HG03280 (cell line): Measurements from ENCODE around the gene PSMD2.
"Not testable (repeated sequence)": the region's sequence is repeated elsewhere in the genome, so short reads cannot be mapped to it uniquely, and the experiment has no call there.

ENCODE experiments used
- ATAC-seq: cut with Tn5 transposase; IDR thresholded peaks from one replicate; pipeline ENCODE4 v1.9.1; 2021; ENCODE audit warnings: mild to moderate bottlenecking, moderate library complexity; ENCODE audit not compliant: unreplicated experiment

The PSMD2 gene

DNA sequence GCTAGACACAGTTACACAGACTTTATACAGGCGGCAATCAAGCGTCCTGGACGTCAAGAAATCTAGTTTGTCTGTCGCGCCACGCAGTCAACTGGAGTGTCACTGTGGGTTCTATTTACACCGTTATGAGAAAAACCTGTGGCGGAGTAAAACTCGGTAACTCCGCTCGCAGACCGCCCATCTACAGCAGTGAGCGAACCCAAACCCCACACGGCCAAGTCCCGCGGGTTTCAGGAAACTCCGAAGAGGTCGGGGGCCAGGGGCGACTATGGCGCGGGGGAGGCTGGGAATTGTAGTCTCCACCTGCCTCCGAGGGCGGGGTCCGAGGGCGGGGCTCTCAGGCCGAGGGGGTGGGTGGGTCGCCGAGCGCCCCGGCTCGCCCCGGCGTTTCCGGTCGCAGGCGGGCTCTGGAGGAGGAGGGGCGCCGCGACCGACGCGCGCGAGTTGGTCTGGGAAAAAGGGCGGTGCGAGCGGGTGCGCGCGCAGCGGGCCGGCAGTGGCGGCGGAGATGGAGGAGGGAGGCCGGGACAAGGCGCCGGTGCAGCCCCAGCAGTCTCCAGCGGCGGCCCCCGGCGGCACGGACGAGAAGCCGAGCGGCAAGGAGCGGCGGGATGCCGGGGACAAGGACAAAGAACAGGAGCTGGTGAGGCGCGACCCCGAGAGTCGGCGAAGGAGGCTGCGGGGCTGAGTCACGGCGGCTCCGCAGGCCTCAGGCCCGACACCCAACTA is at the start of gene PSMD2:
Gene PSMD2, plus strand, starts transcription at position 483 of the 729 bp plus-strand sequence. Its CDS starts 26 bp downstream, at position 509.
- peak; percentile 93 for ATAC-seq

DNA sequence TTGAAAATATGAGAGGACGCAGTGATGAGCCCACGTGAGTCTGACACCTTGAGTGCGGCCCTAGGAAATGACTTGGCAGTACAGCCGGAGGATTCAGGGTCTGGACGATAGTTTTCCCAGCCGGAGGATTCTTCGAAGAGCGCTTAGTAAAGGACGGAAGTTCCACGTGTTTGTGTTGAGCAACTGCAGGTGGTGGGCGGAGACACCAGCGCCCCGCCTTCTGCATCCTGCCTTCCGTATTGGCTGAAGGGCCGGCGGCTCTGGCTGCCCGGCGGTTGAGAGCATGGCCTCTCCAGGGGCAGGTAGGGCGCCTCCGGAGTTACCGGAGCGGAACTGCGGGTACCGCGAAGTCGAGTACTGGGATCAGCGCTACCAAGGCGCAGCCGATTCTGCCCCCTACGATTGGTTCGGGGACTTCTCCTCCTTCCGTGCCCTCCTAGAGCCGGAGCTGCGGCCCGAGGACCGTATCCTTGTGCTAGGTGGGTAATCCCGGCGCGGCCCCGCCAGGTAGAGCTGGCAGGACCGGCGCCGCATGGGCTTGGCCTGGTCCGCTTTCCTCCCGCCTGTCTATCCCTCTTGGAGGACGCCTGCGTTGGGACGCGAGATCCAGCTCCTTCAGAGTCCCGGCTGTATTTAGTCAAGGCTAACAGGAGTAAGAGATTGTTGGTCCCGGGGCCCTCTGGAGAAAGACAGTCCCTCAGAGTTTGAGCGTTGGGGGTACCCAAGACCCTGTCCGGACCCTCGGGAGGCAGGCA is 49.5 kb upstream of the PSMD2 start, which contains the start of gene EEF1AKMT4:
Gene EEF1AKMT4, plus strand, starts transcription at position 261 of the 755 bp plus-strand sequence. Its CDS starts 23 bp downstream, at position 284.
- ATAC-seq = peak; percentile 90

DNA sequence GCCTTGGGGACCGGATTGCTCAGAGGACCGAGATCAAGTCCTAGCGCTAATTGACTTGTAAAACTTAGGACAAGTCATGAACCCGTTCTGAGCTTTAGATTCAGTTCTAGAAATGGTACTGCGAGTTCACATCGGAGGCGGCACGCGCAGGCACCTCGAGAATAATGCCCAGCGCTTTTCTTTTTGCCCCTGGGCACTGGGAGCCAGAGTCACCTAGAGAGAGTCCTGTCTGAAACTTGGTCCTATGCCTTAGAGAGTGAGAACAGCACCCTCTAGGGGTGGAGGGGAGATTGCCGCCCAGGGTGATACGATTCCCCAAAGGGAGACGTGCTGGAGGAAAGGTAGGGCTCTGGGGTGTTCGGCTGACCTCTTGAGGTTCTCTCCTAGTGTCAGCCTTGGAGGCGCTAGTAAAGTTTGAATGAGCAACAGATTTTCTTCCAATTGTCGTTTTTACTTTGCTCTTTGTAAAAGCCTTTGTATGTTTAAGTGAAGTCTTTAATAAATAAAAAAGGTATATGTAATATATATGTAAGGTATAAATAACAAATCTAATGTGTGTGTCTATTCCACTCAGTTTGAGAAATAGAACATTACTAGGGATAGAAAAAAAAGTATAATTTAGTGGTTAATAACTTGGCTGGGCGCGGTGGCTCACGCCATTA is 48.7 kb upstream of the PSMD2 start:
- peak; percentile 65 for ATAC-seq

DNA sequence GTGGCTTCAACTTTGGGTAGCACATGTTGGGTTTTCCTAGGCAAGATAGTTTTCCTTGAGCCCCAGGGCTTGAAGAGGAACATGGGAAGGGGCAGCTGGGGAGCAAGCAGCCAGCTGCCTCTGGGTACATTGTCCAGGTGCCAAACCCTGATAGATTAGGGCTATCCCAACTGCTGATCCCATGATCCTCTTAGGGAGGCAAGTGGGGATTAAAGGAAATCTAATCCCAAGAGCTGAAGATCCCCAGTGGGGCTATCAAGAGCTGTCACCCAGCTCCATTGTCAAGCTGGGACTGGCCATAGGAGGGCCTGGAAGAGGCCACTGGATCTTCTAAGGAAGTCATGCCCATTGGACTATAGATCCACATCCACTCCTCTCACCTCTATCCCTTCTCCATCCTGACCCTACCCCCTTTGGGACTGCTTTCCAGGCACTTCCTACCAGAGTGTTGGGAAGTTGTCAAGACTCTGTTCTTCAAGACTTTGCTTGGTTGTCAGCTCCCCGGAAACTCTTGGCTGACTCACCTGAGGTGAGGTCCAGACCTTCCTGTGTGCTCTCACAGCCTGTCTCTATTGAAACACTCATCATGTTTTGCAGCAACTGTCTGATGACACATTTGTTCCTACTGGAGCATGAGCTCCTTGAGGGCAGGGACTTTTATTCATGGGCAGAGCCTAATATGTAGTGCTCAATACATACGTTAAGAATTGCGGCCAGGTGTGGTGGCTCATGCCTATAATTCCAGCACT is 43.6 kb upstream of the PSMD2 start:
- ATAC-seq = no peak

DNA sequence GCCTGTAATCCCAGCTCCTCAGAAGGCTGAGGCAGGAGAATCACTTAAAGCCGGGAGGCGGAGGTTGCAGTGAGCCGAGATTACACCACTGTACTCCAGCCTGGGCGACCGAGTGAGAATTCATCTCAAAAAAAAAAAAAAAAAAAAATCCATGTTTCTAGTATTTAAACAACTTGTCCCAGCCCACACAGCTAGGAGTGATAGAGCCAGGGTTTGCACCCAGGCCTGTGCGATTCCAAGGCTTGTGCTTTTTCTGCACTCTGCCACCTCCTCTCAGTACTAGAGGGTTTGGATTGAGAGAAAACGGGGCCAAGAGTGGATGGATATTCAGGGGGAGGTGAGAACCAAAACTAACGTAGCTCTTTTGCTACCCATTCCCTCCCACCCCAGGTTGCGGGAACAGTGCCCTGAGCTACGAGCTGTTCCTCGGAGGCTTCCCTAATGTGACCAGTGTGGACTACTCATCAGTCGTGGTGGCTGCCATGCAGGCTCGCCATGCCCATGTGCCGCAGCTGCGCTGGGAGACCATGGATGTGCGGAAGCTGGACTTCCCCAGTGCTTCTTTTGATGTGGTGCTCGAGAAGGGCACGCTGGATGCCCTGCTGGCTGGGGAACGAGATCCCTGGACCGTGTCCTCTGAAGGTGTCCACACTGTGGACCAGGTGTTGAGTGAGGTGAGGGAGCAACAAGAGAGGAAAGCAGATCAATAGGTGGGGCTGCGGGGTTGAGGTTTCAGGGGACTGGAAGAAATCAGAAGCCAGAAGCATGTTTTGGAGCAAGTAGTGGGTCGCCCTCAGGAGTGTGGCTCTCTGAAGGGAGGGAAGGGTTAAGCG is 41.7 kb upstream of the PSMD2 start:
- no peak for ATAC-seq

DNA sequence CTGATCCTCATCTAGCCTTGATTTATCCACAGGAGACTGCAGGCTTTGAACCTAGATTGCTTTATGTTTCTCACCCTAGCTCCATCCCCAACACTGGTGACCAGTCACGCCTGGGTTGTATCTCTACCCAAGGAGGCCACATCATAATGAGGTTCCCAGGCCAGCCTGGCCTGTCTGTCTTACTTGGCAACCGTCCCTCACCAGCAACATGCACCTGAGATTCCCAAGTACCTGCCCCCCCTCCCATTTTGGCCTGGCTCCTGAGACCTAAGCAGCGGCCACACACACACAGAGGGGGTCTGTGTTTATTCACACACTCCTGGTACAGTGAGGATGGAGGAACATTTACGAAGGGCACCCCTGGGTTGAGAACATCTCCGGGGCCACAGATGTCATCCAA is 40.1 kb upstream of the PSMD2 start:
- ATAC-seq = no peak

DNA sequence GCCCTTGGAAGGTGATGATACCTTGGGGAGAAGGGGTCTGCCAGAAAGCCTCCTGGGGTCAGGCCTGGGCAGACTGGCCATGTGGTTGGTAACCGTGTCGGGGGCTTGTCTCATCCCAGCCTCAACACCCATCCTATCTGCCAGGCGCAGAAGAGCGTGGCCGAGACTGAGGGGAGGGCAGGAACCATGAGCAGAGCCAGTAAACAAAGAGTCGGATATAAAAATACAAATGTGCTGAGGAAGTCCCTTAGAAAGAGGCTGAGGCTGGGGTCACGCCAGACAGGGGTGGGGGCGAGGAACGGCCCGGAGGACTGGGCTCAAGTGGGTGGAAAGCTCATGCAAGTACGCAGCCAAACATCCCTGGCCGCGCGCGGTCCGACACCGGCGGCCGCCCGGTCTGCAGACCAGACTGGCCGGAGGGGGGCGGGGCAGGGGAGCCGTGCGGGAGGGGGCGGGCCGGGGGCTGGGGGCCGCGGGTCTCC is 39.6 kb upstream of the PSMD2 start:
- ATAC-seq = no peak

DNA sequence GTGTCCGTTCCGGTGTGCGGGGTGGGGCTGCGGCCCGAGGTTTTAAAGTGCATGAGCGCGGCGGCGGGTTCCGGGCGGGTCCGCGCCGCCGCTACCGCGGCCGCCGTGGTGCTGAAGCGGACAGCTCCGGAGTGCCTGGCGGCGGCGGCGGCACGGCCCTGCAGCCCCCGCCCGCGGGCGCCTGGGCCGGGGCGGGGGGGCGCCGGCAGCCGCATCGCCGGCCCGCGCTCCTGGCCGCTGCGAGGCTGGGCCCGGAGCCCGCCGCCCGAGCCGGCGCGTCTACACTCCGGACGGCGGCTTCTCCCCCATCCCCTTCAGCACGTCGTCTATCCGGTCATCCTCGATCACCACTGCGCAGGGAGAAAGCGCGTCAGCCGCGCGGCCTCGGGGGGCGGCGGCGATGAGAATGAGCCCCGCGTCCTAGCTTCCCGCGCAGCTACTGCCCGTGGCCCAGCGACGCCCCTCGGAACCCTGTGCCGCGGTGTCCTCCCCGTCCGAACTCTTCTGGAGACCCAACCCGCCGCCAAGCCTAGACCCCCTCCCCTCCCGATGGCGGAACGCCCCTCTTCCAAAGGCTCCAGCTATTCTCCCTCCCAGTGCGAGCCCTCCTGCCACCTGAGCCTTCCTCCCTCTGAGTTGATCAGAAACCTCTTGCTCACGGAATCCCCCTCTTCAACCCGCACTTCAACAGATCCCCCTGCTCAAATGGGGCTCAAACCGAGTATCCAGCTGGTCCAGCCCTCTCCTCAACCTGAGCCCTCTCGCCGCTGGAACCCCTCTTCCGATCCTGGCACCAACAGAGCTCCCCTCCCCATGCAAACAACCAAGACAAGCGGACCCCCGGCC is 38.9 kb upstream of the PSMD2 start:
- no peak for ATAC-seq

DNA sequence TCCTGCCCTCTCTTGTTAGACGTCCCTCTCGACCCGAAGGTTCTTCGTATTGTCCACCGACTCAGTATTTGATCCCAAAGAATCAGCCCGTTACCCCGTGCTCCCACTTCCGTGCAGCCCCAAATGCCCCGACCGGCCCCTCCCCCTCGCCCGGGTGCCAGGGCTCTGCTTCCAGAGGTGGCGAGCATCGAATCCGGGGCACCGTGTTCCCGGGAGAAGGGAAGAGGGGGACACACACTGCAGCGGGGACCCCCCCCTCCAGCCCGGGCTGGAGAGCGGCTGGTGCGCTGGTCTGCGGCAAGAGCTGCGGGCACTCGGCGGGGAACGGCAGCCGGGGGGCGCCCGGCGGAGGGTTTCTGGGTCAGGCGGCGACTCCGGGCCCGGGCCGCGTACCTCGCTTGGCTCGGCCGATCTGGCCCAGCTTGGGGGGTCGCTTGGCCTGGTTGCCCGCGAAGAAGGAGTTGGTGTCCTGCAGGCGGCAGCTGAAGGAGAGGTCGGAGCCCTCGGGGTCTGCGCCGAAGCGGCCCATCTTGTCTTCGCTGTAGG is 38.2 kb upstream of the PSMD2 start:
- no peak for ATAC-seq

DNA sequence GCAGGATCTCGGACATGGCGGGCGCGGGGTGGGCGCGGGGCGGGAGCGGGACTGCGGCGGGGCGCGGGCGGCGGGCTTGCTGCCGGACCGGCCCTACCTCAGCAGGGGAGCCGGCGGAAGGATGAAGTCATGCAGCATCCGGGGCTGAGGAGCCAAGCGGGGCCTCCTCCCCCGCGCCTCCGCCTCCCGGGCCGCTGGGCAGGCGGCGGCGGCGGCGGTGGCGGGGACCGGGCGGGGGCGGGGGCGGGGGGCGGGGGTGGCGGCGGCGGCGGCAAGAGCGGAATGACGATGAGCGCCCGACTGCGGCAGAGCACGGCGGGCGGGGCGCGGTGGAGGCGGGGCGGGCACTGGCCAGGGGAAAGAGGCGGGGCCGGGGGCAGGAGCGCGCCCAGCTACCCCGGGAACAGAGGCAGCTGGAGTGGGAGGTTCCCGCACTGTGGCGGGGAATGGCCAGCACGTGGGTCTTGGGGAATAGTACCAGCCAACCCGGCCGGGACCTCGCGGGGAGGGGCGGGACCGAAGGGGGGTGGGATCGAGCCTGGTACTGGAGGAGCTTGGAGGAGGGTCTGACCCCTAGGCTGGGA is 37.7 kb upstream of the PSMD2 start, which contains the start of gene CAMK2N2:
Gene CAMK2N2, minus strand, starts transcription at position 284 of the 584 bp plus-strand sequence. Its CDS starts 268 bp downstream, at position 16.
- ATAC-seq = peak; percentile 43

DNA sequence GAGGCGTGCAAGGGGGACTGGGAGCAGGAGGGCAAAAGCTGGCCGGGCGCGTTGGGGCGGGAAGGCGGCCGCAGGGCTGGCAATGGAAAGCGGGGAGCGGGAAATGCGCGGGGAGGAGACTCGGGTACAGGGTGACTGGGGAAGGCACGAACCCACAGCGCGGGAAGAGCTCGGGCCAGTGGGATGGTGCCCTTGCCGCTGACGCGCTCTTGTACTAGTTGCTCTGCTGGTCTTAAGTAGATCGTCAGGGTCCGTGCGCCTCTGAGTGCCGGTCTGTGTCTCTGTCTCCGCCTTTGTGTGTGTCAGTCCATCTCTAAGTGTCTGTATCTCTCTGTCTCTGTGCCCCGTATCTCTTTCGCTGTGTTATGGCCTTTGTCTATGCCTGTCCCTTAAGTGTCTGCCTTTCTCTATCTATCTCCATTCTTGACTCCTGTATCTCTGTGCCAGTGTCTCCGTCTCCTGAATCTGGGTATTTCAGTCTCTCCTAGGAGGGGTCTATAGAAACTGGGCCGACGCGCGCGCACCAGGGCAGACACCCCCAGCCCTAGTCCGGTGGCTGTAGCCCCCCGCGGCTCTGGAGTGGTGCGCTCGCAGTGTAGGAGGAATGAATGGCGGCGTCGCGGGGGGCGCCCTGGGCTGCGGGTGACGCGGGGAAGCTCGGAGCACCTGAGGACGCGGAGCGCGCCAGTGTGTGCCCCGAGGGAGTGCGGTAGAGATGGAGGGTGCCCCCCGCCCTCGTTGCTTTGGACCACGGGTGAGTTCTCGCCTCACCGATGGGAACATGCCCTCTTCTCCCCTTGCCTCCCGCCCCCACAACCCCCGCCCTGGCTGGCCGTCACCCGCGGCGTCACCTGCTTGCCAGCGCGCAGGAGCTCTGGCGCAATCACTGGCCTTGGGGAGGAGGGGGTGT is 36.9 kb upstream of the PSMD2 start:
- peak; percentile 6 for ATAC-seq

DNA sequence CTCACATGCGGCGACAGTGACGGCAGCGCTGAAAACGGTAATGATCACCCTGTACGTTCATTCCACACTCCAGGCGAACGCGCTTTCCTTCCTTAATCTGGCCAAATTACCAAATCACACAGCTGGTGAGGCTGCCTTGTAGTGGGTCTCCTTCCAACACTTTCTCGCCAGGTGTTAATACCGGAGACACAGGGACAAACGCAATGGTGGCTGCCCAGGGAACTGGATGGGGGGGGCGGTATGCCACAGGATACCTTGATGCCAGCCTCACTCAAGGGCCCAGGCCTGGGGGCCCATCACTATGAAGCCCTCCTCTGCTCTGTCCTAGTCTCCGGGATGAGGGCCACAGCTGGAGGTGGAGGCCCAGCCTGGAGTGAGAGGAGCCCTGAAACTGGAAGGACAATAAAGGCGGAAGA is 36.3 kb upstream of the PSMD2 start:
- ATAC-seq = no peak

DNA sequence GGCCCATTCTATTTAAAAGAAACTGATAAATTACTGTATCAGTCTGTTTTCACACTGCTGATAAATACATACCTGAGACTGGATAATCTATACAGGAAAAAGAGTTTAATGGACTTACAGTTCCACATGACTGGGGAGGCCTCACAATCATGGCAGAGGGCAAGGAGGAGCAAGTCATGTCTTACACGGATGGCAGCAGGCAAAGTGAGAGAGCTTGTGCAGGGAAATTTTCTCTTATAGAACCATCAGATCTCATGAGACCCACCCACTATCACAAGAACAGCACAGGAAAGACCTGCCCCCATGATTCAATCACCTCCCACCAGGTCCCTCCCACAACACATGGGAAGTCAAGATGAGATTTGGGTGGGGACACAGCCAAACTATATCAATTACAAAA is 31.8 kb upstream of the PSMD2 start:
- not testable (repeated sequence) for ATAC-seq

DNA sequence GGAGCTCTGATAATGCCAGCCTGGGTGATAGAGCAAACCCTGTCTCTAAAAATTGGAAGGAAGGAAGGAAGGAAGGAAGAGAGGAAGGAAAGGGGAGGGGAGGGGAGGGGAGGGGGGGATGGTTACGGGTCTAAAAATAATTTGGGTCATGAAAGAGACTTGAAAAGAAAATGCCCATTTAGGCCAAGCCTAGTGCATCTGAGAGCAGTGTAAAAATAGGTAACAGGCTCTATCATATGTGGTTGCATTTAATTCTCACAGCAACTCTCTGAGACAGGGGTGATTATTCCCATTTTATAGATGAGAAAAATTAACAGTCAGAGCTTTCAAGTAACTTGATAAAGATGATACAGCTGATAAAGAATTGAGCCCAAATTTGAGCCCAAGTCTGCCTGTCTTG is 26.8 kb upstream of the PSMD2 start:
- ATAC-seq = no peak

DNA sequence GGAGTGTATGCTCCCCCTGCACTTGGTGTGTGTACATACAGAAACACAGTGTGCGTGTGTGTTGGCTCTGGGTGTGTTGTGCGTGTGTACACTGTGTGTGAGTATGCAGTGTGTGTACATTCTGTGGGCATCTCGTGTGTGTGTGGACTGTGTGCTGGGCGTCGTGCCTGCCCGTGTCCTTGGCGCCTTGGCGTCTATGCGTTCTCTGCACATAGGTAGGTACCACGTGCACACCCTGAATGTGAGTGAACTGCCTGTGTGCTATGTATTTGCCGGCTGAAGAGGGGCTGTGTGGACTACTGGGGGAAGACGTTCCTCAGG is 23.7 kb upstream of the PSMD2 start:
- ATAC-seq = no peak

DNA sequence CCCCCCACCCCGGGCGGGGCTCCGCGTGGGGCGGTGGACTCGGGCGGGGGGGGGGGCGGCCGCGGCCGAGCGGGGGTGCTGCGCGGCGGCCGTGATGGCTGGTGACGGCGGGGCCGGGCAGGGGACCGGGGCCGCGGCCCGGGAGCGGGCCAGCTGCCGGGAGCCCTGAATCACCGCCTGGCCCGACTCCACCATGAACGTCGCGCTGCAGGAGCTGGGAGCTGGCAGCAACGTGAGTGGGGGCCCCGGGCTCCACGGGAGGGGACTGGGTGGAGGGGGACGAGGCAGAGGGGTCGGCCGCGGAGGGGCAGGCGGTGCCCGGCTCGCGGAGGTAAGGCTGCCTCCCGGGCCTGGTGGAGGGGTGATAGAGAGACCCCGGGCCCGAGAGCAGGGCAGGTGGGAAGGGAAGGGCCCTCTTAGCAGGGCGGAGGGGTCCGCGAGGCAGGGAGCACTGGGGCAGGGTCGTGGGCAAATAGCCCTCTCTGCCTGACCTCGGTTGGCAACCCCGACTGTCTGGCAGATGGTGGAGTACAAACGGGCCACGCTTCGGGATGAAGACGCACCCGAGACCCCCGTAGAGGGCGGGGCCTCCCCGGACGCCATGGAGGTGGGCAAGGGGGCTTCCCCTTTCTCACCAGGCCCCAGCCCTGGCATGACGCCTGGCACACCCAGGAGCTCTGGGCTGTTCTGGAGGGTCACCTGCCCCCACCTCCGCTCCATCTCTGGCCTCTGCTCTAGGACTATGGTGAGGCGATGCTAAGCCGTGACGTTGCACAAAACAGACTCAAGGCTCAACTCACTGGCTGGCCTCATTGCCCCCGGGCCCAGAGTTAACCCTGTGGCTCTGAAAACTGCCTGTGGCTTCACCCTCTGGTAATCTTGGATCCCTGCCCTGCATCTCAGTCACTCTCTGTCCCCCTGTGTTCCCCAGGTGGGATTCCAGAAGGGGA is 22.8 kb upstream of the PSMD2 start, which contains the start of gene ECE2:
Gene ECE2, plus strand, starts transcription at position 62 of the 950 bp plus-strand sequence. Its CDS starts 132 bp downstream, at position 194.
- ATAC-seq = no peak
